H9 (cell line): ENCODE measurements around the gene ZC3H10. TPM values are rescaled to one million over a fixed set of nuclear protein-coding genes. Genes with fewer than 3 reads are reported as not detected.
A peak's percentile ranks its signal among the peaks of the same experiment; 100 is the strongest.

Experiments
- DNase-seq: peaks from one replicate; pipeline ENCODE4 v3.0.0-alpha.2; 2017
- H2AFZ ChIP-seq: one replicate; pipeline ENCODE4 v1.6.1; 2013; ENCODE audit warnings: mild to moderate bottlenecking, low read length, control low read depth, moderate library complexity
- H2AK5ac ChIP-seq: 2 replicates; pipeline ENCODE4 v1.6.1; 2013; ENCODE audit warnings: low read length, control low read depth, mixed read lengths; ENCODE audit not compliant: insufficient read length
- H2BK120ac ChIP-seq: one replicate; pipeline ENCODE4 v1.6.1; 2013; ENCODE audit warnings: low read depth, mild to moderate bottlenecking, low read length, control low read depth, inconsistent platforms; ENCODE audit not compliant: poor library complexity, severe bottlenecking
- H2BK12ac ChIP-seq: 2 replicates; pipeline ENCODE4 v1.6.1; 2013; ENCODE audit warnings: low read length, control low read depth, mixed read lengths, low read depth; ENCODE audit not compliant: insufficient read length
- H2BK15ac ChIP-seq: 2 replicates; pipeline ENCODE4 v1.6.1; 2013; ENCODE audit warnings: low read depth, low read length, control low read depth
- H2BK20ac ChIP-seq: one replicate; pipeline ENCODE4 v1.6.1; 2013; ENCODE audit warnings: low read depth, mild to moderate bottlenecking, low read length, control low read depth, inconsistent platforms; ENCODE audit not compliant: poor library complexity, severe bottlenecking
- H2BK5ac ChIP-seq: 2 replicates; pipeline ENCODE4 v1.6.1; 2013; ENCODE audit warnings: low read length, control low read depth, mixed read lengths; ENCODE audit not compliant: insufficient read length
- H3K14ac ChIP-seq: 2 replicates; pipeline ENCODE4 v1.6.1; 2013; ENCODE audit warnings: low read length, control low read depth; ENCODE audit not compliant: insufficient read depth
- H3K18ac ChIP-seq: 2 replicates; pipeline ENCODE4 v1.6.1; 2013; ENCODE audit warnings: low read depth, mild to moderate bottlenecking, mixed read lengths, low read length, control low read depth; ENCODE audit not compliant: insufficient read length
- H3K23ac ChIP-seq: 2 replicates; pipeline ENCODE4 v1.6.1; 2013; ENCODE audit warnings: low read length, control low read depth, mixed read lengths, low read depth; ENCODE audit not compliant: insufficient read length
- H3K23me2 ChIP-seq: 2 replicates; pipeline ENCODE4 v1.6.1; 2013; ENCODE audit warnings: low read depth, mild to moderate bottlenecking, mixed read lengths, low read length, control low read depth; ENCODE audit not compliant: insufficient read length, poor library complexity, severe bottlenecking
- H3K27ac ChIP-seq: 2 replicates; pipeline ENCODE4 v1.5.1; 2013; ENCODE audit warnings: low read length, control low read depth, mixed read lengths, low read depth; ENCODE audit not compliant: insufficient read length
- H3K27me3 ChIP-seq: 2 replicates; pipeline ENCODE4 v1.6.1; 2013; ENCODE audit warnings: low read length, control low read depth, inconsistent platforms; ENCODE audit not compliant: insufficient read depth
- H3K4ac ChIP-seq: 2 replicates; pipeline ENCODE4 v1.6.1; 2013; ENCODE audit warnings: low read depth, mild to moderate bottlenecking, control low read depth, inconsistent platforms, low read length, moderate library complexity
- H3K4me1 ChIP-seq: 2 replicates; pipeline ENCODE4 v1.6.1; 2013; ENCODE audit warnings: low read length, control low read depth, inconsistent platforms; ENCODE audit not compliant: insufficient read depth
- H3K4me2 ChIP-seq: 2 replicates; pipeline ENCODE4 v1.6.1; 2013; ENCODE audit warnings: low read length, control low read depth, mixed read lengths; ENCODE audit not compliant: insufficient read length, insufficient read depth
- H3K56ac ChIP-seq: 2 replicates; pipeline ENCODE4 v1.6.1; 2013; ENCODE audit warnings: low read depth, mild to moderate bottlenecking, mixed read lengths, low read length, control low read depth; ENCODE audit not compliant: insufficient read length
- H3K79me1 ChIP-seq: 2 replicates; pipeline ENCODE4 v1.6.1; 2013; ENCODE audit warnings: low read depth, mild to moderate bottlenecking, moderate library complexity, low read length, control low read depth, inconsistent platforms; ENCODE audit not compliant: insufficient read depth, poor library complexity, severe bottlenecking
- H3K79me2 ChIP-seq: 2 replicates; pipeline ENCODE4 v1.6.1; 2013; ENCODE audit warnings: low read length, control low read depth, inconsistent platforms; ENCODE audit not compliant: insufficient read depth
- H3K9ac ChIP-seq: 2 replicates; pipeline ENCODE4 v1.6.1; 2013; ENCODE audit warnings: low read length, control low read depth, mixed read lengths; ENCODE audit not compliant: insufficient read length; ENCODE audit errors: extremely low read depth
- H3K9me3 ChIP-seq: one replicate; pipeline ENCODE4 v1.6.1; 2013; ENCODE audit warnings: low read depth, low read length, inconsistent platforms; ENCODE audit not compliant: control insufficient read depth
- H3T11ph ChIP-seq: one replicate; pipeline ENCODE4 v1.6.1; 2013; ENCODE audit warnings: mild to moderate bottlenecking, low read length, control low read depth, inconsistent platforms
- H4K20me1 ChIP-seq: one replicate; pipeline ENCODE4 v1.6.1; 2013; ENCODE audit not compliant: control insufficient read depth, insufficient read length, insufficient read depth
- H4K5ac ChIP-seq: 2 replicates; pipeline ENCODE4 v1.6.1; 2013; ENCODE audit warnings: low read depth, mild to moderate bottlenecking, mixed read lengths, low read length, control low read depth; ENCODE audit not compliant: insufficient read length
- H4K8ac ChIP-seq: replicated peaks from 2 replicates; pipeline ENCODE4 v1.6.1; 2013; ENCODE audit warnings: low read length, control low read depth, mixed read lengths, low read depth; ENCODE audit not compliant: insufficient read length
- H4K91ac ChIP-seq: 2 replicates; pipeline ENCODE4 v1.6.1; 2013; ENCODE audit warnings: low read depth, mild to moderate bottlenecking, moderate library complexity, mixed read lengths, low read length, control low read depth; ENCODE audit not compliant: insufficient read length
- H3K27ac Mint-ChIP-seq, 3 experiments: 2 replicates in 2 of 3; 3 replicates in 1 of 3; pipeline ENCODE4 v1.8.0; 2020 to 2021; ENCODE audit warnings: mixed read lengths in 3 of 3, mild to moderate bottlenecking in 1 of 3, moderate library complexity in 1 of 3
- H3K27me3 Mint-ChIP-seq: 2 replicates; pipeline ENCODE4 v1.8.0; 2021; ENCODE audit warnings: low read depth, mild to moderate bottlenecking, moderate library complexity, mixed read lengths
- H3K36me3 Mint-ChIP-seq, 3 experiments: 2 replicates in 2 of 3; 3 replicates in 1 of 3; pipeline ENCODE4 v1.8.0; 2020 to 2021; ENCODE audit warnings: low read depth in 3 of 3, mixed read lengths in 3 of 3; ENCODE audit not compliant: insufficient read depth in 1 of 3
- H3K4me1 Mint-ChIP-seq, 2 experiments: 2 replicates each; pipeline ENCODE4 v1.8.0; 2020; ENCODE audit warnings: mixed read lengths in 2 of 2
- H3K4me3 Mint-ChIP-seq, 2 experiments: 2 replicates in 1 of 2; 3 replicates in 1 of 2; pipeline ENCODE4 v1.8.0; 2020 to 2021; ENCODE audit warnings: mild to moderate bottlenecking in 2 of 2, mixed read lengths in 2 of 2, moderate library complexity in 1 of 2
- H3K9me3 Mint-ChIP-seq, 2 experiments: 2 replicates in 1 of 2; 3 replicates in 1 of 2; pipeline ENCODE4 v1.8.0; 2020; ENCODE audit warnings: mild to moderate bottlenecking in 2 of 2, mixed read lengths in 2 of 2, moderate library complexity in 1 of 2
- CTCF ChIP-seq: fragments of 200-600 bp; sonication (generic); conservative IDR thresholded peaks from 3 replicates; pipeline ENCODE4 v1.8.0; 2021; ENCODE audit warnings: antibody characterized with exemption, mild to moderate bottlenecking
- WGBS: extraction: QIAGEN DNeasy Blood & Tissue Kit; methylation state at CpG from one replicate; pipeline ENCODE4 v1.1.7; 2013; ENCODE audit warnings: missing lambda C conversion rate, low lambda C conversion rate, mixed read lengths; ENCODE audit not compliant: insufficient read length; ENCODE audit errors: extremely low coverage; 5-methylcytosine and 5-hydroxymethylcytosine counted together
- total RNA-seq: library from RNA; stranded (reverse); gene quantifications from 2 replicates; pipeline ENCODE4 v1.2.1, GENCODE V29; 2021

The ZC3H10 gene
- total RNA-seq, 1 experiment from 2014 or later, result 9.4 TPM

DNA sequence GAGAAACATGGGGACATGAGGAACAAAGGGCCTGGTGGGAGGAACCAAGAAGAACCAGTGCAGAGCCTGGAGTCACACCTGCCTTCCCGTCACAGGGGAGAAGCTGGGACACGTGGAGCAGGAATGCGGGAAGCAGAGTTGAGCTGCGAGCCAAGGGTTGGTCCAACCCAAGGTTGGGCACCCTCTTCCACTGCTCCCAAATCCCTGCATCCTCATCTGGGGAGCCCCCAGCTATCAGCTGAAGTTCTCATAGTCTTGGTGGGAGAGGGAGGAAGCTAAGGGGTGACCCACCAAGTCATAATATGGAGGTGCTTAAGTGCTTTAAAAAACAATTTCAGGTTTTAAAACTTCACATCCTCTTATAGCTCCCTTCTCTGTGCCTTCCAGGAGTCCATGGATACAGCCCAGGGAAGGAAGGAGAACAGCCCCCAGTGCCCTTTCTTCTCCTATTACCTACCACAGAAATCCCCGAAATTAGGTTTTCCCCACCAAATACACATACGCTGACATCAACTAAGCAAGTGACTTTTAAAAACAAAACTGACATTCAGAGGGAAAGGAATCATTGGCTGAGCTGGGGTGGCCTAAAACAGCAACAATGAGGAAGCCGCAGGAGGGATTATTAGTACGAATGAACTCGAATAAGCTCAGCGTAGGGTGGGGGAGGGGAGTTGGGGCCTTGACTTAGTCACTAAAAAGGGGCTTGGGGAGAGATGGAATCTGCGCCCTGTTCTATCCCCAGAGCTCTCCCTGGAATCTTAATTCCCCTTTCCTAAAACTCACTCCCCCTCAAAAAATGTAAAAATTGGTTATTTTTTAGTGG, 44.6 kb downstream of the ZC3H10 start:
- peak overlapping the region; percentile 28 to 93 (median 85); a peak in 5 of 7 replicates for H3K27ac Mint-ChIP-seq
- H3K4me1 ChIP-seq, result peaks cover 5% of the 10 kb centered on the region; the same call in 1 of the 2 replicates
- H3K56ac ChIP-seq, result no peak overlapping the region
- peaks cover 0 to 4% of the 10 kb centered on the region in 2 experiments; a peak in 3 of 5 replicates for H3K9me3 Mint-ChIP-seq
- no peak overlapping the region for H3K4ac ChIP-seq
- no peak overlapping the region for H2BK12ac ChIP-seq
- H3K36me3 Mint-ChIP-seq, result peaks cover 64 to 88% (median 86%) of the 10 kb centered on the region in 3 experiments
- H3K9me3 ChIP-seq, result no peaks in the 10 kb centered on the region
- no peak overlapping the region for H2BK15ac ChIP-seq
- peak; percentile 66 for DNase-seq
- H3K27me3 ChIP-seq, result no peaks in the 10 kb centered on the region
- no peak overlapping the region for H2AFZ ChIP-seq
- H4K91ac ChIP-seq, result no peak overlapping the region
- no peak overlapping the region for H2BK120ac ChIP-seq
- no peak overlapping the region for H4K5ac ChIP-seq
- WGBS, result no CpG with 5 or more reads among the region's 11 CpGs
- H3K4me3 Mint-ChIP-seq, result no peak overlapping the region; a peak in 1 of 5 replicates
- H3T11ph ChIP-seq, result no peak overlapping the region
- H3K27ac ChIP-seq, result no peak overlapping the region
- H3K27me3 Mint-ChIP-seq, result peaks cover 11% of the 10 kb centered on the region
- no peak overlapping the region for H2BK20ac ChIP-seq
- H4K8ac ChIP-seq, result no peak overlapping the region
- H2AK5ac ChIP-seq, result no peak overlapping the region
- peaks cover 2% of the 10 kb centered on the region for H3K79me1 ChIP-seq
- H3K14ac ChIP-seq, result no peak overlapping the region
- no peak overlapping the region for H3K9ac ChIP-seq
- H3K4me2 ChIP-seq, result no peak overlapping the region
- H2BK5ac ChIP-seq, result no peak overlapping the region
- peaks cover 42 to 53% of the 10 kb centered on the region in 2 experiments for H3K4me1 Mint-ChIP-seq
- no peak overlapping the region for H3K18ac ChIP-seq
- peaks cover 9% of the 10 kb centered on the region for H3K23me2 ChIP-seq
- H3K23ac ChIP-seq, result no peak overlapping the region
- H3K79me2 ChIP-seq, result peaks cover 3% of the 10 kb centered on the region; the same call in 1 of the 2 replicates
- H4K20me1 ChIP-seq, result no peaks in the 10 kb centered on the region
- no peak for TF ChIP-seq CTCF
